Upper lobe of left lung (tissue), 4 donors: ENCODE results near the gene ZNF790.
"Not testable (repeated sequence)": the region's sequence is repeated elsewhere in the genome, so short reads cannot be mapped to it uniquely, and the experiment has no call there.

ENCODE experiments used
- CTCF ChIP-seq, 6 experiments: fragments of 450-650 bp in 4 of 6; fragments of 200-600 bp in 2 of 6; sonication (generic) in 2 of 6; IDR thresholded peaks; one replicate each; pipeline ENCODE4 v1.5.1; 2016 to 2019; ENCODE audit warnings: antibody characterized with exemption in 6 of 6
- POLR2A ChIP-seq, 4 donors: fragments of 450-650 bp; IDR thresholded peaks; one replicate each; pipeline ENCODE4 v1.5.1; 2016 to 2017; ENCODE audit warnings: antibody characterized with exemption in 4 of 4, mild to moderate bottlenecking in 2 of 4
- POLR2AphosphoS5 ChIP-seq, 2 donors: sonication (generic); formaldehyde crosslinking; IDR thresholded peaks; one replicate each; pipeline ENCODE4 v1.5.1; 2017; ENCODE audit warnings: antibody characterized with exemption in 2 of 2

GRCh38 chr19:36791420-36792141 is 46.6 kb downstream of the ZNF790 start:
- TF ChIP-seq CTCF, POLR2AphosphoS5, POLR2A (IDR thresholded peaks at IDR 0.05): not testable (repeated sequence)
